COR-L47 (cell line): ENCODE measurements around the gene CLCN1.

Experiments
- DNase-seq: peaks from one replicate; lab custom pipeline; 2025; lab: John Stamatoyannopoulos, UW

The CLCN1 gene

GRCh38 chr7:143367972-143368371, 52.1 kb downstream of the CLCN1 start:
- DNase-seq: no peak

- DNase-seq: no peak
These were observed 52.5 kb downstream of the CLCN1 start for GRCh38 chr7:143368387-143368786.

DNA sequence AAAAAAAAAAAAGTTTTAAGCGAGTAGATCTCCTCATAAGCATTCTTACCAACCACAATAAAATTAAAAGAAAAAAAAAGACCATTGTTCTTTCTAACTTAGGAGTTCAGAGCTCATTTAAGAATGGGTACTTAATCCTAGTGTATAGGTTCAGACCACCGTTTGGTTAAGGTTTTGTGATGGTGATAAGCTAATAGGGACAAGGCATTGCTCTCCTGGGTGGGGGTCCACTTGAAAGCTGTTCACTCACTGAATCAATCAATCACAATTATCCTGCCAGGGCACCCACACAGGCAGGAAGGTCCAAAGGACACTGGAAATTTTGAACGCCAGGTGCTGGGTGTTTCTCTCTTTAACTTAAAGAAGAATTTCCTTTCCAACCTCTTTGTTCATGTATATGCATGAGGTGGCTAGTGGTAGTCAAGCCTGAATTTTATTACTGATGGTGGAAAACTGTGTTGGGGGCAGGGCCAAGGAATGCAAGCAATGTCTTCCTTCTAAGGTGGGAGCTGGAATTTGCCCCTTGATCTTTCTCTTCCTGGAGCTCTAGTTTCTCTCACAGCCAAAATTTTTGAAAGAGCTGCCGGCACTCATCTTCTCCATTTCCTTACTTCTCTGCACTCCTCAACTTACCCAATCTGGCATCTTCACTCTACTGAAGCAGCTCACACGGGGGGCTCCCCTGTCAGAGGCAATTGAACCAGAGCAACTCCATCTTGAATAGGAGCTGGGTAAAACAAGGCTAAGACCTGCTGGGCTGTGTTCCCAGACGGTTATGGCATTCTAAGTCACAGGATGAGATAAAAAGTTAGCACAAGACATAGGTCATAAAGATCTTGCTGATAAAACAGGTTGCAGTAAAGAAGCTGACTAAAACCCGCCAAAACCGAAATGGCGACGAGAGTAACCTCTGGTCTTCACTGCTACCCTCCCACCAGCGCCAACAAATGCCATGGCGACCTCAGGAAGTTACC, 54.1 kb downstream of the CLCN1 start:
- DNase-seq: no peak

GRCh38 chr7:143372070-143372469, 56.2 kb downstream of the CLCN1 start:
- DNase-seq: peak; percentile 57

- DNase-seq: no peak
These were observed 57.4 kb downstream of the CLCN1 start for GRCh38 chr7:143373255-143373794.

GRCh38 chr7:143374561-143374960, 58.6 kb downstream of the CLCN1 start:
- no peak for DNase-seq

- no peak for DNase-seq
These were observed 59.6 kb downstream of the CLCN1 start for GRCh38 chr7:143375298-143376034.

DNA sequence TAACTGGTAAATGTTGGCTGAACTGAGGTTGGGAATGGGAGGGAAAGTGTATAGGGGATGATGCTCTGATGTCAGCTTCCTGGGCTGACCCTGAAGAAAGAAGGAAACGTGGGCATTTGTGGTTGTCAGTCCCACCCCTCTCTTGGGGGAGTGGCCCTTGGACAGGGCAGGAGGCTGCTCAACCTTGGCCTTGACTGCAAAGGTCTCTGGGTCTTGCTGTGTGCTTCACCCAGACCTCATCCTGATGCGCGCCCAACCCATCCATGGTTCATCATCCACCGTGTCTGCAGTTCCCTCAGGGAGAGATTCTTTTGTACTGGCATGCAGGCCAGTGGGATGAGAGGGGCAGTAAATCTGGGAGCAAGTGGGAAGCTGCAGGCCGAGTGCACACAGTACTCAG, 60.5 kb downstream of the CLCN1 start:
- no peak for DNase-seq

GRCh38 chr7:143379611-143380259, 63.8 kb downstream of the CLCN1 start:
- DNase-seq: no peak

GRCh38 chr7:143380260-143380645, 64.3 kb downstream of the CLCN1 start:
- DNase-seq: peak; percentile 39

DNA sequence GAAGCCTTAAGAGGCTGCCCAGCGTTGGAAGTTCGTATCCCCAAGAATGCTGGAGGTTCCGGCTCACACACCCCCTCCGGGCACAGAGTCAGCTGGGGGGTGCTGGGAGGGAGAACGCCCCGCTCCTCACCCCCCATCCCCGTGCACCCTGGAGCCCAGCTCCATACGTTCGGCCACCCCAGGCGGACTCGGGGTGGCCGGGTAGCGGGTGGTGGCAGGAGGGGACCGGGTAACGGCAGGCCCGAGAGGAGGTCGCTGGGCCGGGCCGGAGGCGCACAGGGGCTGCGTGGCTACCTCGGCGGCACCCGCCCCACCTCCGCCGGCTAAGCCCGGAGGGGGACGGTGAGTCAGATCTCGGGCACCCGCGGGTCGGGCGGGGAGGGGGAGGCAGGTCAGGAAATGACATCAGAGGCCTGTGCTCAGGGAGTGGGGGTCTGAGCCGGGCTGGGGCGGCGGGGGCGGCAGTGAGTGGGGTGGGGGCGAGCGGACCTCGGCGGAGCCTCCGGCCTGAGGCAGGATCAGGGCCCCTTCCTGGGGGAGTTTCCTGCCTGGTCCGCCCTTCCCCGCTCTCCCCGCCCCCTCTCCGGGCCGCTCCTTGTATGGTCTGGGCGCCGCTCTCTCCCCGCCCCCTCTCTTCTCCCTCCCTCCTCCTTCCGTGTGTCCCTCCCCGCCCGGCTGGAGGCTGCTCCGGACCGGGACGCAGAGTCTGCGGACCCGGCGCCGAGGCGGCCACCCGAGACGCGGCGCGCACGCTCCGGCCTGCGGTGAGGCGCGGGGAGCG, 64.9 kb downstream of the CLCN1 start, which contains the start of gene ZYX:
TSS of gene ZYX (plus strand) at position 700 of the 781 bp plus-strand sequence. CDS start 227 bp downstream, outside the sequence.
- DNase-seq: no peak

DNA sequence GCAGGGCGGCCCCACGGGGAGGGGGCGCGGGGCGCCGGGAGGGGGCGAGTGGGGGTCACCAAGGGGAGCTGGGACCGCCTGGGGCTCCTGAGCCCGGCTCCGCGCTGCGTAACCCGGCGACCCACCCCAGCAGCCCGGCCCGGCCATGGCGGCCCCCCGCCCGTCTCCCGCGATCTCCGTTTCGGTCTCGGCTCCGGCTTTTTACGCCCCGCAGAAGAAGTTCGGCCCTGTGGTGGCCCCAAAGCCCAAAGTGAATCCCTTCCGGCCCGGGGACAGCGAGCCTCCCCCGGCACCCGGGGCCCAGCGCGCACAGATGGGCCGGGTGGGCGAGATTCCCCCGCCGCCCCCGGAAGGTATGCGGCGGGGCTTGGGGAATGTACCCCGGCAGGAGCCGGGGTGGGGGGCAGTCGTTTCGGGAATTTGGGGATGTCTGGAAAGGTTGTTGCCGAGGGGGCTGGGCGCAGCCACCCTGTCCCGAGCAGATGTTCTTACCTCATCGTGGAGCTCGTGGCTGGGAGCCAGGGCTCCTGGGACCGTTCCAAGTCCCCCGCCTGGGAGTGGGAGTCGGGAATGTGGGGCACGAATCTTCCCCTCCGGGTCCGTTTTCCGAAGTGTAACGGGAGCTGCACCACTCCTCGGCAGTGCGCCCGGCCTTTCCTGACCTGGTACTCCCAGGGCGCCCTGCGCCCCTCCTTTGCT, 65.7 kb downstream of the CLCN1 start:
- DNase-seq: peak; percentile 25

DNA sequence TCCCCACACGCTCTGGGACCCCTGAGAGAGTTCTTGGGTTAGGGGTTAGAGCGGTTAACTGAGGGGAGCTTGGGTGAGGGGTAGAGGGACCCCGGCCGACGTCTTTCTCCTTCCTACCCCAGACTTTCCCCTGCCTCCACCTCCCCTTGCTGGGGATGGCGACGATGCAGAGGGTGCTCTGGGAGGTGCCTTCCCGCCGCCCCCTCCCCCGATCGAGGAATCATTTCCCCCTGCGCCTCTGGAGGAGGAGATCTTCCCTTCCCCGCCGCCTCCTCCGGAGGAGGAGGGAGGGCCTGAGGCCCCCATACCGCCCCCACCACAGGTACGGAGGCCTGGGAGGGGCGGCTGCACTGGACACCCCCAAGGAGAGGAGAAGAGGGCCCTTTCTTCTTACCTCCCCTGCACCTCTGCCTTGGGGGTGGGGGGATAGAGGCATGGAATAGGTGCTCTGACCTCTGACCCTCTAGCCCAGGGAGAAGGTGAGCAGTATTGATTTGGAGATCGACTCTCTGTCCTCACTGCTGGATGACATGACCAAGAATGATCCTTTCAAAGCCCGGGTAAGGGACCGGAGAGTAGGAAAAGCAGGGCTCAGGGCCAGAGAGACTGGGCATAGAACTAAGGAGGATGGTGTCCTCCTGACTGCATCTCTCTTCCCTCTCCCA, 66.3 kb downstream of the CLCN1 start:
- no peak for DNase-seq

DNA sequence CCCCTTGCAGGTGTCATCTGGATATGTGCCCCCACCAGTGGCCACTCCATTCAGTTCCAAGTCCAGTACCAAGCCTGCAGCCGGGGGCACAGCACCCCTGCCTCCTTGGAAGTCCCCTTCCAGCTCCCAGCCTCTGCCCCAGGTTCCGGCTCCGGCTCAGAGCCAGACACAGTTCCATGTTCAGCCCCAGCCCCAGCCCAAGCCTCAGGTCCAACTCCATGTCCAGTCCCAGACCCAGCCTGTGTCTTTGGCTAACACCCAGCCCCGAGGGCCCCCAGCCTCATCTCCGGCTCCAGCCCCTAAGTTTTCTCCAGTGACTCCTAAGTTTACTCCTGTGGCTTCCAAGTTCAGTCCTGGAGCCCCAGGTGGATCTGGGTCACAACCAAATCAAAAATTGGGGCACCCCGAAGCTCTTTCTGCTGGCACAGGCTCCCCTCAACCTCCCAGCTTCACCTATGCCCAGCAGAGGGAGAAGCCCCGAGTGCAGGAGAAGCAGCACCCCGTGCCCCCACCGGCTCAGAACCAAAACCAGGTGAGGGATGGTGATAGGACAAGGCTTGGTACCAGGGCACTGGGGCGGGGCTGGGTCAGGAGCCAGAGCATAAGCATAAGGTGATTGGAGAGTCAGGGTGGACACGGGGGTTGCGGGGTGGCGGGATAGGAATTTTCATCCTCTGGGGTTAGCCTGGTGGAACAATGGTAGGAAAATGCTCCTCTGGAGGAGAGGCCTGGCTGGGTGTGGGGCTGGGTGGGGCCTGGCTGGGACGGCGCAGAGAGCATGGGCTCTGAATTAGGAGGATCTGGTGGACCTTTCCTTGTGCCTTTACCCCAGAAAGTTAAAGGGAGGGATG, 67.1 kb downstream of the CLCN1 start:
- DNase-seq: no peak

DNA sequence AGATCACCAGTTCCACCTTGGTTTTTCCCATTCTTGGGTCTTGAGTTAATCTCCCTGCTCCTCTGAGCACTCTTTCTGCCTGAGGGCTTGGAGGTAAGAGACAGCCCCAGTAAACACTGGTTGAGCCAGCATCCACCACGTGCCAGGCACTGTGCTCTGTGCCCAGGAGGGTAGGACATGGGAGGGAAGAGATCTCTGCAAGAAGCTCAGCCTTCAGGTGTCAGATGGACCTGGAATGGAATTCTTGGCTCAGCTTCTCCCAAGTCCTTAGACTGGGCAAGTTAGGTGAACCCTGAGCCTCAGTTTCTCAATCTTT, 67.7 kb downstream of the CLCN1 start:
- no peak for DNase-seq

GRCh38 chr7:143384148-143384547, 68.2 kb downstream of the CLCN1 start:
- DNase-seq: no peak

DNA sequence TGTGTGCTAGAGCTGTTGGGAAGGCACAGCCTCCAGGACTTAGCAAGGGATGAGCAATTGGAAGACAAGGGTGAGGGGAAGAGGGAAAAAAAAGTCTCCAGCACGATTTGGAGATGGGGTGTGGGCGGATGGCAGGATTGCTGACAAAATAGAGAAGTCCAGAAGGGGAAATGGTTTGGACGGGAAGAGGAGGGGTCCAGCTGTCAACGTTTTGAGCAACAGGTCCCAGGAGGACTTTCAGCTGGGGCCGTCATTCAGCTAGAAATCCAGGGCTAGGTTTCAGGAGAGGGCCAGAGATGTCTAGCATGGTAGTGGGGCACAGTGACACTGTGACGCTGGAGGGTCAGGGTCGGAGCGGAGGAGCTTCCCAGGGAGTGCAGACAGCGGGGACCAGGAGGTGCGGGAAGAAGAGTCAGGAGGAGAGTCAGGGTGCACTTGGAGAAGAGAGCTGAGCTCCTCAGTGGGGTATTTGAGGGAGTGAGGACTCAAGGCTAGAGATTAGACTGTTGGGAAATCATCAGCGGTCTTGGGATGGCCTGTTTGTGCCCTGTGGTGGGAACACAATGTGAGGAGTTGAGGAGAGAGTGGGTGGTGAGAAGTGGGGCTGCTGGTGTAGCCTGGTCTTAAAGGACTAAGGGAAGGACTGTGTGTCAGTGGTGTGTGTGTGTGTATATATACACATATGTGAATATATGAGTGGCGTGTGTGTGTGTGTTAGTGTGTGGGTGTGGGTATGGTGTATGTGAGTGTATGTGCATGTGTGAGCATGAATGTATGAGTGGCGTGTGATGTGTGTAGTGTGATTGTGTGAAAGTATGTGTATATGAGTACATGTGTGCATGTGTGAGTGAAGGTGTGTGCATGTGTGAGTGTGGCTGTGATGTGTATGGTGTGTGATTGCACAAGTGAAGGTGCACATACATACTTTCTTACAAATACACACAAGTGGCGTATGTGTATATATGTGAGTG, 69.0 kb downstream of the CLCN1 start:
- DNase-seq: no peak
